GM18870 (cell line): Measurements from ENCODE around the gene CHRNA4.
"Not testable (repeated sequence)": the region's sequence is repeated elsewhere in the genome, so short reads cannot be mapped to it uniquely, and the experiment has no call there.

ENCODE experiments used
- ATAC-seq: cut with Tn5 transposase; IDR thresholded peaks from one replicate; pipeline ENCODE4 v1.9.1; 2021; ENCODE audit warnings: moderate library complexity; ENCODE audit not compliant: unreplicated experiment

The CHRNA4 gene

GRCh38 chr20:63336232-63336752 is 24.9 kb downstream of the CHRNA4 start:
- ATAC-seq = no peak

- ATAC-seq = no peak
These were observed 25.4 kb downstream of the CHRNA4 start for GRCh38 chr20:63335711-63336110.

- ATAC-seq = not testable (repeated sequence)
These were observed 26.1 kb downstream of the CHRNA4 start for GRCh38 chr20:63335060-63335459.

- ATAC-seq = no peak
These were observed 26.8 kb downstream of the CHRNA4 start for GRCh38 chr20:63334356-63334755.

- no peak for ATAC-seq
These were observed 27.8 kb downstream of the CHRNA4 start for GRCh38 chr20:63333241-63333836.

GRCh38 chr20:63332488-63333240 is 28.5 kb downstream of the CHRNA4 start:
- no peak for ATAC-seq

- ATAC-seq = no peak
These were observed 29.3 kb downstream of the CHRNA4 start for GRCh38 chr20:63331741-63332400.

GRCh38 chr20:63330940-63331339 is 30.2 kb downstream of the CHRNA4 start:
- ATAC-seq = no peak

GRCh38 chr20:63330084-63330760 is 30.9 kb downstream of the CHRNA4 start:
- no peak for ATAC-seq

- ATAC-seq = no peak
These were observed 31.6 kb downstream of the CHRNA4 start for GRCh38 chr20:63329331-63330083.

GRCh38 chr20:63328718-63329275 is 32.4 kb downstream of the CHRNA4 start:
- ATAC-seq = no peak

- ATAC-seq = no peak
These were observed 33.0 kb downstream of the CHRNA4 start for GRCh38 chr20:63328026-63328700.

GRCh38 chr20:63327231-63327745 is 33.9 kb downstream of the CHRNA4 start:
- no peak for ATAC-seq

GRCh38 chr20:63326314-63327230 is 34.6 kb downstream of the CHRNA4 start:
- no peak for ATAC-seq

GRCh38 chr20:63325554-63326313 is 35.4 kb downstream of the CHRNA4 start:
- no peak for ATAC-seq

- no peak for ATAC-seq
These were observed 36.1 kb downstream of the CHRNA4 start for GRCh38 chr20:63325021-63325471.

- ATAC-seq = no peak
These were observed 37.7 kb downstream of the CHRNA4 start for GRCh38 chr20:63323357-63323981.
